ENCODE data around the gene TBCE. TPM values are rescaled to one million over a fixed set of nuclear protein-coding genes. Genes with fewer than 3 reads are reported as not detected.
A peak's percentile ranks its signal among the peaks of the same experiment; 100 is the strongest.

TBCE gene
- polyA plus RNA-seq, 1 experiment, result 16.0 TPM

- H3K36me3 ChIP-seq (ENCODE audit: control insufficient read depth, insufficient read depth, low read length), result peaks cover 1% of the 10 kb centered on the region; the same call in 1 of the 2 replicates
- ChIA-PET CTCF (interaction anchor here (0.6 to 3.5 kb wide), 35 partner anchors 9 to 391 kb away, joined by 3 to 45 read pairs (median 3); partner anchors contain the start of genes ARID4B and GGPS1), POLR2A (no interaction called here)
- H3K27me3 ChIP-seq (ENCODE audit: control insufficient read depth, insufficient read depth, low read length), result no peaks in the 10 kb centered on the region
- no peak overlapping the region for H3K4me3 ChIP-seq (ENCODE audit: low read depth, low read length)
- peak; percentile 58 for DNase-seq (ENCODE audit: low read depth)
- TF ChIP-seq CTCF (IDR thresholded peaks at IDR 0.05; ENCODE audit: insufficient read depth, low read depth, low read length), result peak; percentile 77
Measured at GRCh38 chr1:235417086-235417697, 50.0 kb downstream of the TBCE start.

GRCh38 chr1:235421751-235422150, 54.5 kb downstream of the TBCE start:
- ChIA-PET POLR2A (no interaction called here), CTCF (no interaction called here)
- no peak for DNase-seq (ENCODE audit: low read depth)
- Histone ChIP-seq H3K4me3 (ENCODE audit: low read depth, low read length) (no peak overlapping the region), H3K27me3 (ENCODE audit: control insufficient read depth, insufficient read depth, low read length) (no peaks in the 10 kb centered on the region), H3K36me3 (ENCODE audit: control insufficient read depth, insufficient read depth, low read length) (peaks cover 1% of the 10 kb centered on the region; the same call in 1 of the 2 replicates)
- no peak for TF ChIP-seq CTCF (IDR thresholded peaks at IDR 0.05; ENCODE audit: insufficient read depth, low read depth, low read length)

- DNase-seq (ENCODE audit: low read depth), result no peak
- ChIA-PET POLR2A (no interaction called here), CTCF (interaction anchor here (1.0 kb wide), 1 partner anchor 8 kb away, joined by 5 read pairs; no protein-coding TSS in a partner anchor)
- no peak for TF ChIP-seq CTCF (IDR thresholded peaks at IDR 0.05; ENCODE audit: insufficient read depth, low read depth, low read length)
- Histone ChIP-seq H3K4me3 (ENCODE audit: low read depth, low read length) (no peak overlapping the region), H3K27me3 (ENCODE audit: control insufficient read depth, insufficient read depth, low read length) (no peaks in the 10 kb centered on the region), H3K36me3 (ENCODE audit: control insufficient read depth, insufficient read depth, low read length) (peaks cover 1% of the 10 kb centered on the region; the same call in 1 of the 2 replicates)
Measured at GRCh38 chr1:235423214-235423652, 56.0 kb downstream of the TBCE start.

- H3K4me3 ChIP-seq (ENCODE audit: low read depth, low read length), result no peak overlapping the region
- H3K27me3 ChIP-seq (ENCODE audit: control insufficient read depth, insufficient read depth, low read length), result no peaks in the 10 kb centered on the region
- no peak for TF ChIP-seq CTCF (IDR thresholded peaks at IDR 0.05; ENCODE audit: insufficient read depth, low read depth, low read length)
- H3K36me3 ChIP-seq (ENCODE audit: control insufficient read depth, insufficient read depth, low read length), result no peaks in the 10 kb centered on the region; the same call in 1 of the 2 replicates
- CTCF ChIA-PET, result interaction anchor here (1.0 to 1.4 kb wide), 2 partner anchors 9 kb away, joined by 4 to 5 read pairs; no protein-coding TSS in a partner anchor
- DNase-seq (ENCODE audit: low read depth), result no peak
- POLR2A ChIA-PET, result interaction anchor here (0.6 kb wide), 1 partner anchor 46 kb away, joined by 7 read pairs; no protein-coding TSS in a partner anchor
Measured at GRCh38 chr1:235424092-235424491, 56.9 kb downstream of the TBCE start.

- ChIA-PET CTCF (interaction anchor here (1.1 to 1.4 kb wide), 2 partner anchors 8 to 10 kb away, joined by 3 to 4 read pairs; no protein-coding TSS in a partner anchor), POLR2A (no interaction called here)
Measured at GRCh38 chr1:235425357-235425756, 58.1 kb downstream of the TBCE start.

More at GRCh38 chr1:235425357-235425756, 58.1 kb downstream of the TBCE start:
- Histone ChIP-seq H3K4me3 (ENCODE audit: low read depth, low read length) (no peak overlapping the region), H3K27me3 (ENCODE audit: control insufficient read depth, insufficient read depth, low read length) (no peaks in the 10 kb centered on the region), H3K36me3 (ENCODE audit: control insufficient read depth, insufficient read depth, low read length) (no peaks in the 10 kb centered on the region)
- TF ChIP-seq CTCF (IDR thresholded peaks at IDR 0.05; ENCODE audit: insufficient read depth, low read depth, low read length), result no peak
- no peak for DNase-seq (ENCODE audit: low read depth)

Measured in BJ (cell line).